GM12878 (cell line): Measurements from ENCODE around the gene ZER1.

Experiments used
- BCL11A ChIP-seq: IDR thresholded peaks from 2 replicates; pipeline ENCODE4 v1.6.1; 2011; ENCODE audit warnings: low read depth, low read length
- CTCF ChIP-seq, 3 experiments: IDR thresholded peaks in 2 of 3; conservative IDR thresholded peaks in 1 of 3; 2 replicates each; pipeline ENCODE4 v1.5.1; 2011; ENCODE audit warnings: low read depth in 3 of 3, low read length in 3 of 3, mild to moderate bottlenecking in 3 of 3, control low read depth in 2 of 3, moderate library complexity in 2 of 3, inconsistent platforms in 1 of 3, mixed read lengths in 1 of 3; ENCODE audit not compliant: control insufficient read depth in 2 of 3, insufficient read depth in 1 of 3; ENCODE audit errors: extremely low read depth in 1 of 3
- EGR1 ChIP-seq, 2 experiments: IDR thresholded peaks; 1 replicate in 1 of 2; 2 replicates in 1 of 2; pipeline ENCODE4 v1.6.1; 2011 to 2012; ENCODE audit warnings: low read depth in 2 of 2, low read length in 2 of 2, borderline replicate concordance in 1 of 2, mild to moderate bottlenecking in 1 of 2, moderate library complexity in 1 of 2
- EP300 ChIP-seq, 2 experiments: fragments of 150-350 bp in 1 of 2; IDR thresholded peaks; 2 replicates each; pipeline ENCODE4 v1.6.1; 2011 to 2012; ENCODE audit warnings: low read depth in 2 of 2, low read length in 2 of 2, borderline replicate concordance in 1 of 2, improper control_type of control experiment in 1 of 2, inconsistent platforms in 1 of 2; ENCODE audit not compliant: control insufficient read depth in 1 of 2
- EZH2 ChIP-seq: IDR thresholded peaks from 2 replicates; pipeline ENCODE4 v1.6.1; 2012; ENCODE audit warnings: low read depth, mild to moderate bottlenecking, control low read depth, inconsistent platforms, low read length, borderline replicate concordance; ENCODE audit not compliant: control insufficient read depth
- JUND ChIP-seq: IDR thresholded peaks from 2 replicates; pipeline ENCODE4 v1.6.1; 2012; ENCODE audit warnings: low read depth, mild to moderate bottlenecking, low read length, improper control_type of control experiment, moderate library complexity
- MTA3 ChIP-seq: IDR thresholded peaks from 2 replicates; pipeline ENCODE4 v1.6.1; 2012; ENCODE audit warnings: low read length, inconsistent platforms, borderline replicate concordance
- PBX3 ChIP-seq: IDR thresholded peaks from 2 replicates; pipeline ENCODE4 v1.6.1; 2011; ENCODE audit warnings: mild to moderate bottlenecking, low read depth, low read length, moderate library complexity; ENCODE audit not compliant: insufficient replicate concordance
- POLR2AphosphoS5 ChIP-seq: IDR thresholded peaks from 2 replicates; pipeline ENCODE4 v1.6.1; 2011; ENCODE audit warnings: mild to moderate bottlenecking, low read length, inconsistent platforms
- STAT1 ChIP-seq: fragments of 450-650 bp; conservative IDR thresholded peaks from 2 replicates; pipeline ENCODE4 v1.6.1; 2014; ENCODE audit warnings: antibody characterized with exemption, mild to moderate bottlenecking
- YY1 ChIP-seq: IDR thresholded peaks from 2 replicates; pipeline ENCODE4 v1.6.1; 2011; ENCODE audit warnings: low read depth, mild to moderate bottlenecking, low read length
- TF ChIP-seq, protein P1 (sequence below): fragments of 450-650 bp; IDR thresholded peaks from 2 replicates; pipeline ENCODE4 v1.6.1; 2017; ENCODE audit warnings: antibody characterized with exemption, mild to moderate bottlenecking, moderate library complexity

- TF ChIP-seq MTA3 = no peak
- TF ChIP-seq CTCF (IDR thresholded peaks at IDR 0.05 in 2 of 3, conservative IDR thresholded peaks at IDR 0.05 in 1 of 3; ENCODE audit: control insufficient read depth in 2 of 3, extremely low read depth in 1 of 3, insufficient read depth in 1 of 3, low read depth in 3 of 3, low read length in 3 of 3) = no peak
- TF ChIP-seq, protein P1, sequence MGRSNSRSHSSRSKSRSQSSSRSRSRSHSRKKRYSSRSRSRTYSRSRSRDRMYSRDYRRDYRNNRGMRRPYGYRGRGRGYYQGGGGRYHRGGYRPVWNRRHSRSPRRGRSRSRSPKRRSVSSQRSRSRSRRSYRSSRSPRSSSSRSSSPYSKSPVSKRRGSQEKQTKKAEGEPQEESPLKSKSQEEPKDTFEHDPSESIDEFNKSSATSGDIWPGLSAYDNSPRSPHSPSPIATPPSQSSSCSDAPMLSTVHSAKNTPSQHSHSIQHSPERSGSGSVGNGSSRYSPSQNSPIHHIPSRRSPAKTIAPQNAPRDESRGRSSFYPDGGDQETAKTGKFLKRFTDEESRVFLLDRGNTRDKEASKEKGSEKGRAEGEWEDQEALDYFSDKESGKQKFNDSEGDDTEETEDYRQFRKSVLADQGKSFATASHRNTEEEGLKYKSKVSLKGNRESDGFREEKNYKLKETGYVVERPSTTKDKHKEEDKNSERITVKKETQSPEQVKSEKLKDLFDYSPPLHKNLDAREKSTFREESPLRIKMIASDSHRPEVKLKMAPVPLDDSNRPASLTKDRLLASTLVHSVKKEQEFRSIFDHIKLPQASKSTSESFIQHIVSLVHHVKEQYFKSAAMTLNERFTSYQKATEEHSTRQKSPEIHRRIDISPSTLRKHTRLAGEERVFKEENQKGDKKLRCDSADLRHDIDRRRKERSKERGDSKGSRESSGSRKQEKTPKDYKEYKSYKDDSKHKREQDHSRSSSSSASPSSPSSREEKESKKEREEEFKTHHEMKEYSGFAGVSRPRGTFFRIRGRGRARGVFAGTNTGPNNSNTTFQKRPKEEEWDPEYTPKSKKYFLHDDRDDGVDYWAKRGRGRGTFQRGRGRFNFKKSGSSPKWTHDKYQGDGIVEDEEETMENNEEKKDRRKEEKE = no peak
- no peak for TF ChIP-seq STAT1
- TF ChIP-seq POLR2AphosphoS5 = no peak
- no peak for TF ChIP-seq EGR1 (IDR thresholded peaks at IDR 0.05; ENCODE audit: borderline replicate concordance in 1 of 2, low read depth in 2 of 2, low read length in 2 of 2)
- no peak for TF ChIP-seq EP300 (IDR thresholded peaks at IDR 0.05; ENCODE audit: borderline replicate concordance in 1 of 2, control insufficient read depth in 1 of 2, low read depth in 2 of 2, low read length in 2 of 2)
- TF ChIP-seq YY1 = no peak
- no peak for TF ChIP-seq PBX3
- TF ChIP-seq JUND = no peak
- no peak for TF ChIP-seq EZH2
- TF ChIP-seq BCL11A = no peak
Observed at GRCh38 chr9:128802482-128802881, 30.8 kb upstream of the ZER1 start.
